Keratinocyte (primary cell): ENCODE measurements around the gene CSN3. TPM values are rescaled to one million over a fixed set of nuclear protein-coding genes. Genes with fewer than 3 reads are reported as not detected.

Source experiments
- DNase-seq: peaks from one replicate; pipeline ENCODE4 v3.0.0-alpha.2; 2011; ENCODE audit warnings: low read depth, missing footprints, low spot score
- FAIRE-seq: peaks from 2 replicates; lab custom pipeline; 2011; peaks lifted over from hg19 to GRCh38; lab: Jason Lieb, UNC
- H2AFZ ChIP-seq: 2 replicates; pipeline ENCODE4 v1.6.0; 2012; ENCODE audit warnings: low read length, control low read depth, inconsistent platforms; ENCODE audit not compliant: control insufficient read depth
- H3K27ac ChIP-seq: 2 replicates; pipeline ENCODE4 v1.5.1; 2011; ENCODE audit warnings: low read length; ENCODE audit not compliant: control insufficient read depth, insufficient read depth
- H3K27me3 ChIP-seq: 3 replicates; pipeline ENCODE4 v1.6.0; 2011; ENCODE audit warnings: low read length; ENCODE audit not compliant: control insufficient read depth, insufficient read depth; ENCODE audit errors: extremely low read depth
- H3K36me3 ChIP-seq, 2 experiments: 2 replicates in 1 of 2; 3 replicates in 1 of 2; pipeline ENCODE4 v1.5.1; 2011; ENCODE audit warnings: low read length in 2 of 2, mild to moderate bottlenecking in 1 of 2; ENCODE audit not compliant: control insufficient read depth in 2 of 2, insufficient read depth in 2 of 2; ENCODE audit errors: extremely low read depth in 1 of 2
- H3K4me1 ChIP-seq: 3 replicates; pipeline ENCODE4 v1.5.1; 2011; ENCODE audit warnings: low read length; ENCODE audit not compliant: control insufficient read depth, insufficient read depth; ENCODE audit errors: extremely low read depth
- H3K4me2 ChIP-seq: 3 replicates; pipeline ENCODE4 v1.6.0; 2011; ENCODE audit warnings: low read depth, low read length; ENCODE audit not compliant: control insufficient read depth, insufficient read depth; ENCODE audit errors: extremely low read depth
- H3K4me3 ChIP-seq, 3 experiments: fragments of 200-600 bp in 1 of 3; sonication (generic) in 1 of 3; 2 replicates in 2 of 3; 3 replicates in 1 of 3; pipeline ENCODE4 v1.5.1; 2011 to 2016; ENCODE audit warnings: low read length in 3 of 3, mild to moderate bottlenecking in 3 of 3, control low read depth in 2 of 3, inconsistent platforms in 1 of 3, low read depth in 1 of 3, mixed read lengths in 1 of 3, mixed run types in 1 of 3, moderate library complexity in 1 of 3; ENCODE audit not compliant: control insufficient read depth in 2 of 3, insufficient read depth in 2 of 3; ENCODE audit errors: extremely low read depth in 1 of 3
- H3K79me2 ChIP-seq: 2 replicates; pipeline ENCODE4 v1.6.0; 2012; ENCODE audit warnings: low read length; ENCODE audit not compliant: control insufficient read depth, insufficient read depth
- H3K9ac ChIP-seq: 3 replicates; pipeline ENCODE4 v1.6.0; 2011; ENCODE audit warnings: low read length; ENCODE audit not compliant: control insufficient read depth, insufficient read depth; ENCODE audit errors: extremely low read depth
- H3K9me1 ChIP-seq: 3 replicates; pipeline ENCODE4 v1.6.0; 2011; ENCODE audit warnings: low read length; ENCODE audit not compliant: control insufficient read depth, insufficient read depth; ENCODE audit errors: extremely low read depth
- H3K9me3 ChIP-seq: 2 replicates; pipeline ENCODE4 v1.5.1; 2012; ENCODE audit warnings: low read depth, low read length; ENCODE audit not compliant: control insufficient read depth
- H4K20me1 ChIP-seq: 3 replicates; pipeline ENCODE4 v1.6.0; 2011; ENCODE audit warnings: low read length; ENCODE audit not compliant: control insufficient read depth, insufficient read depth; ENCODE audit errors: extremely low read depth
- CTCF ChIP-seq, 3 experiments: IDR thresholded peaks in 1 of 3; conservative IDR thresholded peaks in 1 of 3; optimal IDR thresholded peaks in 1 of 3; 2 replicates in 2 of 3; 3 replicates in 1 of 3; pipeline versions ENCODE3 to v1.5.1; 2011; ENCODE audit warnings: low read length in 3 of 3, mild to moderate bottlenecking in 3 of 3, moderate library complexity in 2 of 3, control low read depth in 1 of 3, inconsistent platforms in 1 of 3; ENCODE audit not compliant: insufficient read depth in 2 of 3; ENCODE audit errors: extremely low read depth in 1 of 3
- EZH2 ChIP-seq: IDR thresholded peaks from one replicate; pipeline ENCODE4 v1.6.1; 2012; ENCODE audit warnings: inconsistent platforms, mild to moderate bottlenecking, low read length, moderate library complexity
- dilution Hi-C: fragments of 300-500 bp; cut with MboI; formaldehyde crosslinking; loops from one replicate; pipeline ENCODE4 v1.7.0; 2020; ENCODE audit warnings: low sequenced_read_pairs; ENCODE audit not compliant: extremely low pct_ligation_motif_present
- polyA plus RNA-seq, 5 experiments: library from polyadenylated mRNA; depleted of rRNA in 3 of 5; stranded (reverse) in 3 of 5; stranded (forward) in 1 of 5; unstranded in 1 of 5; fragments of >200 nt; gene quantifications; 1 replicate in 1 of 5; 2 replicates in 3 of 5; 3 replicates in 1 of 5; pipeline versions ENCODE4 v1.2.1 to v1.2.3, GENCODE V29; 2011 to 2012; ENCODE audit warnings: missing spikeins in 2 of 5, low read depth in 1 of 5, low replicate concordance in 1 of 5

The CSN3 gene
- polyA plus RNA-seq, 1 donor (not counting 4 experiments of a cell fraction or from before 2014, with no cell fraction given) = not detected

GRCh38 chr4:70291341-70291740, 48.9 kb downstream of the CSN3 start:
- Histone ChIP-seq H3K9ac (no peak overlapping the region), H3K36me3 (no peaks in the 10 kb centered on the region), H3K27ac (no peak overlapping the region), H4K20me1 (no peaks in the 10 kb centered on the region), H3K9me3 (no peaks in the 10 kb centered on the region), H3K4me2 (no peak overlapping the region), H3K4me1 (no peaks in the 10 kb centered on the region), H3K9me1 (no peaks in the 10 kb centered on the region), H3K79me2 (no peaks in the 10 kb centered on the region), H3K4me3 (no peak overlapping the region), H3K27me3 (no peaks in the 10 kb centered on the region), H2AFZ (no peak overlapping the region)
- dilution Hi-C loops = no loop called here
- TF ChIP-seq CTCF (optimal IDR thresholded peaks at IDR 0.05 in 1 of 3, IDR thresholded peaks at IDR 0.05 in 1 of 3, conservative IDR thresholded peaks at IDR 0.05 in 1 of 3; ENCODE audit: extremely low read depth in 1 of 3, insufficient read depth in 2 of 3, low read length in 3 of 3) (no peak), EZH2 (no peak)
- DNase-seq (no peak), FAIRE-seq (no peak)

GRCh38 chr4:70297576-70297975, 55.2 kb downstream of the CSN3 start:
- no peaks in the 10 kb centered on the region for H3K9me3 ChIP-seq
- H3K79me2 ChIP-seq = no peaks in the 10 kb centered on the region
- FAIRE-seq = no peak
- dilution Hi-C loops = no loop called here
- H3K4me3 ChIP-seq = no peak overlapping the region
- no peaks in the 10 kb centered on the region for H4K20me1 ChIP-seq
- H3K27ac ChIP-seq = no peak overlapping the region
- no peak overlapping the region for H2AFZ ChIP-seq
- no peaks in the 10 kb centered on the region for H3K36me3 ChIP-seq
- H3K9ac ChIP-seq = no peak overlapping the region
- TF ChIP-seq EZH2 (no peak), CTCF (optimal IDR thresholded peaks at IDR 0.05 in 1 of 3, IDR thresholded peaks at IDR 0.05 in 1 of 3, conservative IDR thresholded peaks at IDR 0.05 in 1 of 3; ENCODE audit: extremely low read depth in 1 of 3, insufficient read depth in 2 of 3, low read length in 3 of 3) (no peak)
- no peaks in the 10 kb centered on the region for H3K27me3 ChIP-seq
- H3K4me1 ChIP-seq = no peaks in the 10 kb centered on the region
- DNase-seq = no peak
- no peaks in the 10 kb centered on the region for H3K9me1 ChIP-seq
- H3K4me2 ChIP-seq = no peak overlapping the region
